ENCODE results near the gene TMEM175.
"Not testable (repeated sequence)": the region's sequence is repeated elsewhere in the genome, so short reads cannot be mapped to it uniquely, and the experiment has no call there.

DNA sequence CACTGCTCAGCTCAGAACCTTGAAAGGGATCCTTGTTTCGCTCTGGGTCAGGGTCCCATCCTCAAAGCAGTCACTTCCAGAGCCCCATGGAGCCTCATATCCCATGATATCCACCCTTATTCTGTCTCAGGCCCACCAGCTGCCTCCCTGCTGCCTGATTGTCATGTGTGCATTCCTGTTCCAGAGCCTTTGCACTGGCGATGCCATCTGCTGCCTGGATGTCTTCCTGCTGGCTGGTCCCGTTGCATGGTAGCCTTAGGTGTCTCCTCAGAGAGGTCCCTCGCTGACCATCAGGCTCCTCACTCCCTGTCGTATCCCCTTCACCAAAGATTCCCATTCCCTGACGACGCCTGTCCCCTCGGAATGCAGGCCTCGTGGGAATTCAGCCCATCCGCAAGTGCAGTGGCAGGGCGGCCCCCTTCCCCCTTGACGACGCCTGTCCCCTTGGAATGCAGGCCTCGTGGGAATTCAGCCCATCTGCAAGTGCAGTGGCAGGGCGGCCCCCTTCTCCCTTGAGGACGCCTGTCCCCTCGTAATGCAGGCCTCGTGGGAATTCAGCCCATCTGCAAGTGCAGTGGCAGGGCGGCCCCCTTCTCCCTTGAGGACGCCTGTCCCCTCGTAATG lies 67.1 kb downstream of the TMEM175 start:
- TF ChIP-seq, protein P1, sequence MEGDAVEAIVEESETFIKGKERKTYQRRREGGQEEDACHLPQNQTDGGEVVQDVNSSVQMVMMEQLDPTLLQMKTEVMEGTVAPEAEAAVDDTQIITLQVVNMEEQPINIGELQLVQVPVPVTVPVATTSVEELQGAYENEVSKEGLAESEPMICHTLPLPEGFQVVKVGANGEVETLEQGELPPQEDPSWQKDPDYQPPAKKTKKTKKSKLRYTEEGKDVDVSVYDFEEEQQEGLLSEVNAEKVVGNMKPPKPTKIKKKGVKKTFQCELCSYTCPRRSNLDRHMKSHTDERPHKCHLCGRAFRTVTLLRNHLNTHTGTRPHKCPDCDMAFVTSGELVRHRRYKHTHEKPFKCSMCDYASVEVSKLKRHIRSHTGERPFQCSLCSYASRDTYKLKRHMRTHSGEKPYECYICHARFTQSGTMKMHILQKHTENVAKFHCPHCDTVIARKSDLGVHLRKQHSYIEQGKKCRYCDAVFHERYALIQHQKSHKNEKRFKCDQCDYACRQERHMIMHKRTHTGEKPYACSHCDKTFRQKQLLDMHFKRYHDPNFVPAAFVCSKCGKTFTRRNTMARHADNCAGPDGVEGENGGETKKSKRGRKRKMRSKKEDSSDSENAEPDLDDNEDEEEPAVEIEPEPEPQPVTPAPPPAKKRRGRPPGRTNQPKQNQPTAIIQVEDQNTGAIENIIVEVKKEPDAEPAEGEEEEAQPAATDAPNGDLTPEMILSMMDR (IDR thresholded peaks at IDR 0.05): not testable (repeated sequence)
- TF ChIP-seq POLR2A (IDR thresholded peaks at IDR 0.05); POLR2AphosphoS5 (IDR thresholded peaks at IDR 0.05; ENCODE audit: insufficient read depth in 1 of 2, low read depth in 1 of 2): not testable (repeated sequence)

Measured in vagina (tissue), 2 donors.